Tibial artery (tissue), 4 donors: ENCODE data around the gene STRIP2.

ENCODE experiments used
- DNase-seq, 2 donors: peaks; one replicate each; pipeline ENCODE4 v3.0.0-alpha.2; 2019
- H3K27ac ChIP-seq, 2 donors: fragments of 200-600 bp; sonication (generic) in 1 of 2; 1 replicate in 1 of 2; 2 replicates in 1 of 2; pipeline ENCODE4 v1.5.1; 2018 to 2019; ENCODE audit warnings: mild to moderate bottlenecking in 1 of 2
- H3K27me3 ChIP-seq, 2 donors: fragments of 200-600 bp; sonication (generic) in 1 of 2; one replicate each; pipeline versions ENCODE4 v1.5.1 to v1.6.0; 2016 to 2019
- H3K36me3 ChIP-seq, 3 donors: fragments of 200-600 bp; sonication (generic) in 2 of 3; one replicate each; pipeline ENCODE4 v1.5.1; 2016 to 2019; ENCODE audit warnings: mild to moderate bottlenecking in 2 of 3
- H3K4me1 ChIP-seq, 4 donors: fragments of 200-600 bp; sonication (generic) in 2 of 4; 1 replicate in 3 of 4; 2 replicates in 1 of 4; pipeline ENCODE4 v1.5.1; 2016 to 2019
- H3K4me3 ChIP-seq, 2 donors: fragments of 200-600 bp; sonication (generic) in 1 of 2; 1 replicate in 1 of 2; 2 replicates in 1 of 2; pipeline ENCODE4 v1.5.1; 2018 to 2019; ENCODE audit warnings: mild to moderate bottlenecking in 2 of 2
- H3K9me3 ChIP-seq, 3 donors: fragments of 200-600 bp; sonication (generic) in 1 of 3; one replicate each; pipeline ENCODE4 v1.5.1; 2016 to 2019
- CTCF ChIP-seq, 2 experiments: fragments of 200-600 bp in 1 of 2; fragments of 450-650 bp in 1 of 2; IDR thresholded peaks; one replicate each; pipeline ENCODE4 v1.5.1; 2017 to 2019; ENCODE audit warnings: antibody characterized with exemption in 2 of 2, mild to moderate bottlenecking in 1 of 2, moderate library complexity in 1 of 2
- intact Hi-C: fragments of 100-400 bp; cut with DNase I; formaldehyde crosslinking; loops from one replicate; pipeline ENCODE4 v1.15.0; 2023; ENCODE audit warnings: low total_unique reads

Gene STRIP2

GRCh38 chr7:129502708-129503685 is 68.8 kb downstream of the STRIP2 start:
- H3K36me3 ChIP-seq, result no peaks in the 10 kb centered on the region
- no peak overlapping the region for H3K27ac ChIP-seq
- DNase-seq, result no peak
- intact Hi-C loops, result no loop called here
- no peak for TF ChIP-seq CTCF (IDR thresholded peaks at IDR 0.05)
- peaks cover 0 to 31% of the 10 kb centered on the region in 2 donors for H3K27me3 ChIP-seq
- no peaks in the 10 kb centered on the region for H3K9me3 ChIP-seq
- peaks cover 0 to 14% (median 8%) of the 10 kb centered on the region in 4 donors for H3K4me1 ChIP-seq
- H3K4me3 ChIP-seq, result peak overlapping the region; percentile 36 to 55

GRCh38 chr7:129503725-129504124 is 69.5 kb downstream of the STRIP2 start:
- peaks cover 0 to 14% (median 8%) of the 10 kb centered on the region in 4 donors for H3K4me1 ChIP-seq
- no peaks in the 10 kb centered on the region for H3K36me3 ChIP-seq
- DNase-seq, result no peak
- peaks cover 0 to 31% of the 10 kb centered on the region in 2 donors for H3K27me3 ChIP-seq
- no peak overlapping the region for H3K4me3 ChIP-seq
- TF ChIP-seq CTCF (IDR thresholded peaks at IDR 0.05), result no peak
- H3K9me3 ChIP-seq, result no peaks in the 10 kb centered on the region
- H3K27ac ChIP-seq, result no peak overlapping the region
- intact Hi-C loops, result no loop called here

GRCh38 chr7:129512192-129512591 is 78.0 kb downstream of the STRIP2 start:
- H3K36me3 ChIP-seq, result no peaks in the 10 kb centered on the region
- H3K4me1 ChIP-seq, result no peaks in the 10 kb centered on the region
- H3K4me3 ChIP-seq, result no peak overlapping the region
- no peak for TF ChIP-seq CTCF (IDR thresholded peaks at IDR 0.05)
- intact Hi-C loops, result no loop called here
- no peaks in the 10 kb centered on the region for H3K9me3 ChIP-seq
- no peak for DNase-seq
- peaks cover 0 to 17% of the 10 kb centered on the region in 2 donors for H3K27me3 ChIP-seq
- no peak overlapping the region for H3K27ac ChIP-seq

- DNase-seq, result no peak
Observed at GRCh38 chr7:129513546-129513945, 79.3 kb downstream of the STRIP2 start.

GRCh38 chr7:129514683-129515082 is 80.5 kb downstream of the STRIP2 start:
- no peak overlapping the region for H3K4me3 ChIP-seq
- no peak for TF ChIP-seq CTCF (IDR thresholded peaks at IDR 0.05)

More at GRCh38 chr7:129513546-129513945, 79.3 kb downstream of the STRIP2 start:
- intact Hi-C loops, result no loop called here
- H3K27me3 ChIP-seq, result peaks cover 0 to 17% of the 10 kb centered on the region in 2 donors
- no peaks in the 10 kb centered on the region for H3K9me3 ChIP-seq
- no peaks in the 10 kb centered on the region for H3K36me3 ChIP-seq
- H3K27ac ChIP-seq, result no peak overlapping the region
- TF ChIP-seq CTCF (IDR thresholded peaks at IDR 0.05), result no peak
- no peak overlapping the region for H3K4me3 ChIP-seq
- H3K4me1 ChIP-seq, result no peaks in the 10 kb centered on the region

More at GRCh38 chr7:129514683-129515082, 80.5 kb downstream of the STRIP2 start:
- no peak for DNase-seq
- H3K27ac ChIP-seq, result no peak overlapping the region
- H3K4me1 ChIP-seq, result no peaks in the 10 kb centered on the region
- peaks cover 0 to 12% of the 10 kb centered on the region in 2 donors for H3K27me3 ChIP-seq
- intact Hi-C loops, result no loop called here
- no peaks in the 10 kb centered on the region for H3K9me3 ChIP-seq
- no peaks in the 10 kb centered on the region for H3K36me3 ChIP-seq
